ENCODE data around the gene UPK2. TPM values are rescaled to one million over a fixed set of nuclear protein-coding genes. Genes with fewer than 3 reads are reported as not detected.

UPK2 gene
- total and polyA plus RNA-seq, 2 of the 13 experiments (the other 11 are each of a cell fraction or from before 2014, with no cell fraction given): not detected

DNA sequence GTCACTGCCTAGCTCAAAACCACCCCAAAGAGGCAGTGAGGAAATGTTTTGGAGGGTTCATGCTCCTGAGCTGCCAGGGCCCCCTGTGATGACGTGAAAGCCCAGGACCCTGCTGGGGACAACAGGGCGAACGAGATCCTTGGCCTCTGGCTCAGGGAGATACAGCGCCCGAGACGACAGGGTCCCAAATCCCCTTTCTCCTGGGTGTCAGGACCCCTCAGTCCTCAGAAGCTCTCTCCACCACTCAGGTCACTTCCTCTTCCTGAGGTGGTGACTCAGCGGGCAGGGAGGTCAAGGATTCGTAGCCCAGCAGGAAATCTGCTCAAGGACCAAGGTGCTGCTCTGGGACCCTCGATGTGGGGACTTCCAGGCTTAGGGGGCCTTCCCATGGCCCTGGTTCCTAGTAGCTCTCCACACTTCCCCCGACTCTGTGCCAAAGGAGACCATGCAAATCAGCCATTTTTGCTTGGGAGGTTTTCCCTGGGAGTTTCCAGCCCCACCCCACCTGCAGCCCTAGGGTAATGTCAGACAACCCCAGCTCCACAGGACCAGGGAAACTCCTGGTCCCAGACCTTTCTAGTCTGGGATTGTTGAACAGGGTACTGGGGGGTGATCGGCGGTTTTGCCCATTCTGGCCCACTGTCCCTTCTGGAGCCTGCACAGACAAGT, 43.2 kb upstream of the UPK2 start (continued):
- TF ChIP-seq ZNF383 (CRISPR knock-in tag; IDR thresholded peaks at IDR 0.05; ENCODE audit: borderline replicate concordance) (no peak), ZNF569 (CRISPR knock-in tag; IDR thresholded peaks at IDR 0.05; ENCODE audit: borderline replicate concordance) (no peak), ZNF781 (CRISPR knock-in tag; IDR thresholded peaks at IDR 0.05; ENCODE audit: borderline replicate concordance, not compliant biosample characterization) (no peak), NFYC (CRISPR knock-in tag; IDR thresholded peaks at IDR 0.05) (no peak), GFI1 (CRISPR knock-in tag; IDR thresholded peaks at IDR 0.05; ENCODE audit: borderline replicate concordance) (no peak), ZNF792 (CRISPR knock-in tag; IDR thresholded peaks at IDR 0.05) (no peak), SETDB1 (CRISPR knock-in tag; IDR thresholded peaks at IDR 0.05; ENCODE audit: borderline replicate concordance) (no peak), PHF5A (CRISPR knock-in tag; IDR thresholded peaks at IDR 0.05; ENCODE audit: low read depth, unreplicated experiment) (no peak), NR1H2 (CRISPR knock-in tag; IDR thresholded peaks at IDR 0.05; ENCODE audit: borderline replicate concordance, low read depth) (no peak), ZNF549 (CRISPR knock-in tag; IDR thresholded peaks at IDR 0.05) (no peak), ZNF441 (CRISPR knock-in tag; IDR thresholded peaks at IDR 0.05; ENCODE audit: borderline replicate concordance) (no peak), HNF4G (IDR thresholded peaks at IDR 0.05; ENCODE audit: borderline replicate concordance, low read depth, low read length) (no peak), HNF4G (CRISPR knock-in tag; IDR thresholded peaks at IDR 0.05; ENCODE audit: borderline replicate concordance, low read depth) (0 out of 2 replicates have a peak, but pooled peaks have one; percentile 6), HMGA1 (CRISPR knock-in tag; conservative IDR thresholded peaks at IDR 0.05) (no peak), ZNF768 (CRISPR knock-in tag; IDR thresholded peaks at IDR 0.05) (no peak), ZNF350 (CRISPR knock-in tag; IDR thresholded peaks at IDR 0.05; ENCODE audit: borderline replicate concordance, low read depth) (no peak)
- TF ChIP-seq, protein P1, sequence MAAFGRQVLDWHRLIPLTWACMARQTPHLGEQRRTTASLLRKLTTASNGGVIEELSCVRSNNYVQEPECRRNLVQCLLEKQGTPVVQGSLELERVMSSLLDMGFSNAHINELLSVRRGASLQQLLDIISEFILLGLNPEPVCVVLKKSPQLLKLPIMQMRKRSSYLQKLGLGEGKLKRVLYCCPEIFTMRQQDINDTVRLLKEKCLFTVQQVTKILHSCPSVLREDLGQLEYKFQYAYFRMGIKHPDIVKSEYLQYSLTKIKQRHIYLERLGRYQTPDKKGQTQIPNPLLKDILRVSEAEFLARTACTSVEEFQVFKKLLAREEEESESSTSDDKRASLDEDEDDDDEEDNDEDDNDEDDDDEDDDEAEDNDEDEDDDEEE (CRISPR knock-in tag; IDR thresholded peaks at IDR 0.05): 0 out of 2 replicates have a peak, but pooled peaks have one; percentile 61
- TF ChIP-seq, protein P2, sequence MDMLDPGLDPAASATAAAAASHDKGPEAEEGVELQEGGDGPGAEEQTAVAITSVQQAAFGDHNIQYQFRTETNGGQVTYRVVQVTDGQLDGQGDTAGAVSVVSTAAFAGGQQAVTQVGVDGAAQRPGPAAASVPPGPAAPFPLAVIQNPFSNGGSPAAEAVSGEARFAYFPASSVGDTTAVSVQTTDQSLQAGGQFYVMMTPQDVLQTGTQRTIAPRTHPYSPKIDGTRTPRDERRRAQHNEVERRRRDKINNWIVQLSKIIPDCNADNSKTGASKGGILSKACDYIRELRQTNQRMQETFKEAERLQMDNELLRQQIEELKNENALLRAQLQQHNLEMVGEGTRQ (IDR thresholded peaks at IDR 0.05; ENCODE audit: low read depth, low read length): no peak
- TF ChIP-seq, protein P2 (CRISPR knock-in tag; IDR thresholded peaks at IDR 0.05; ENCODE audit: borderline replicate concordance): no peak
- TF ChIP-seq, protein P3, sequence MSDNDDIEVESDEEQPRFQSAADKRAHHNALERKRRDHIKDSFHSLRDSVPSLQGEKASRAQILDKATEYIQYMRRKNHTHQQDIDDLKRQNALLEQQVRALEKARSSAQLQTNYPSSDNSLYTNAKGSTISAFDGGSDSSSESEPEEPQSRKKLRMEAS (IDR thresholded peaks at IDR 0.05): no peak
- TF ChIP-seq, protein P4, sequence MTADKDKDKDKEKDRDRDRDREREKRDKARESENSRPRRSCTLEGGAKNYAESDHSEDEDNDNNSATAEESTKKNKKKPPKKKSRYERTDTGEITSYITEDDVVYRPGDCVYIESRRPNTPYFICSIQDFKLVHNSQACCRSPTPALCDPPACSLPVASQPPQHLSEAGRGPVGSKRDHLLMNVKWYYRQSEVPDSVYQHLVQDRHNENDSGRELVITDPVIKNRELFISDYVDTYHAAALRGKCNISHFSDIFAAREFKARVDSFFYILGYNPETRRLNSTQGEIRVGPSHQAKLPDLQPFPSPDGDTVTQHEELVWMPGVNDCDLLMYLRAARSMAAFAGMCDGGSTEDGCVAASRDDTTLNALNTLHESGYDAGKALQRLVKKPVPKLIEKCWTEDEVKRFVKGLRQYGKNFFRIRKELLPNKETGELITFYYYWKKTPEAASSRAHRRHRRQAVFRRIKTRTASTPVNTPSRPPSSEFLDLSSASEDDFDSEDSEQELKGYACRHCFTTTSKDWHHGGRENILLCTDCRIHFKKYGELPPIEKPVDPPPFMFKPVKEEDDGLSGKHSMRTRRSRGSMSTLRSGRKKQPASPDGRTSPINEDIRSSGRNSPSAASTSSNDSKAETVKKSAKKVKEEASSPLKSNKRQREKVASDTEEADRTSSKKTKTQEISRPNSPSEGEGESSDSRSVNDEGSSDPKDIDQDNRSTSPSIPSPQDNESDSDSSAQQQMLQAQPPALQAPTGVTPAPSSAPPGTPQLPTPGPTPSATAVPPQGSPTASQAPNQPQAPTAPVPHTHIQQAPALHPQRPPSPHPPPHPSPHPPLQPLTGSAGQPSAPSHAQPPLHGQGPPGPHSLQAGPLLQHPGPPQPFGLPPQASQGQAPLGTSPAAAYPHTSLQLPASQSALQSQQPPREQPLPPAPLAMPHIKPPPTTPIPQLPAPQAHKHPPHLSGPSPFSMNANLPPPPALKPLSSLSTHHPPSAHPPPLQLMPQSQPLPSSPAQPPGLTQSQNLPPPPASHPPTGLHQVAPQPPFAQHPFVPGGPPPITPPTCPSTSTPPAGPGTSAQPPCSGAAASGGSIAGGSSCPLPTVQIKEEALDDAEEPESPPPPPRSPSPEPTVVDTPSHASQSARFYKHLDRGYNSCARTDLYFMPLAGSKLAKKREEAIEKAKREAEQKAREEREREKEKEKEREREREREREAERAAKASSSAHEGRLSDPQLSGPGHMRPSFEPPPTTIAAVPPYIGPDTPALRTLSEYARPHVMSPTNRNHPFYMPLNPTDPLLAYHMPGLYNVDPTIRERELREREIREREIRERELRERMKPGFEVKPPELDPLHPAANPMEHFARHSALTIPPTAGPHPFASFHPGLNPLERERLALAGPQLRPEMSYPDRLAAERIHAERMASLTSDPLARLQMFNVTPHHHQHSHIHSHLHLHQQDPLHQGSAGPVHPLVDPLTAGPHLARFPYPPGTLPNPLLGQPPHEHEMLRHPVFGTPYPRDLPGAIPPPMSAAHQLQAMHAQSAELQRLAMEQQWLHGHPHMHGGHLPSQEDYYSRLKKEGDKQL (CRISPR knock-in tag; IDR thresholded peaks at IDR 0.05; ENCODE audit: low read depth): no peak
- TF ChIP-seq, protein P5, sequence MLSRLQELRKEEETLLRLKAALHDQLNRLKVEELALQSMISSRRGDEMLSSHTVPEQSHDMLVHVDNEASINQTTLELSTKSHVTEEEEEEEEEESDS (CRISPR knock-in tag; IDR thresholded peaks at IDR 0.05; ENCODE audit: borderline replicate concordance): no peak

Measured in HepG2 (cell line).